GM19452 (cell line): ENCODE results near the gene HCRTR1.

Source experiments
- ATAC-seq: cut with Tn5 transposase; IDR thresholded peaks from one replicate; pipeline ENCODE4 v1.9.1; 2021; ENCODE audit not compliant: unreplicated experiment

The HCRTR1 gene

DNA sequence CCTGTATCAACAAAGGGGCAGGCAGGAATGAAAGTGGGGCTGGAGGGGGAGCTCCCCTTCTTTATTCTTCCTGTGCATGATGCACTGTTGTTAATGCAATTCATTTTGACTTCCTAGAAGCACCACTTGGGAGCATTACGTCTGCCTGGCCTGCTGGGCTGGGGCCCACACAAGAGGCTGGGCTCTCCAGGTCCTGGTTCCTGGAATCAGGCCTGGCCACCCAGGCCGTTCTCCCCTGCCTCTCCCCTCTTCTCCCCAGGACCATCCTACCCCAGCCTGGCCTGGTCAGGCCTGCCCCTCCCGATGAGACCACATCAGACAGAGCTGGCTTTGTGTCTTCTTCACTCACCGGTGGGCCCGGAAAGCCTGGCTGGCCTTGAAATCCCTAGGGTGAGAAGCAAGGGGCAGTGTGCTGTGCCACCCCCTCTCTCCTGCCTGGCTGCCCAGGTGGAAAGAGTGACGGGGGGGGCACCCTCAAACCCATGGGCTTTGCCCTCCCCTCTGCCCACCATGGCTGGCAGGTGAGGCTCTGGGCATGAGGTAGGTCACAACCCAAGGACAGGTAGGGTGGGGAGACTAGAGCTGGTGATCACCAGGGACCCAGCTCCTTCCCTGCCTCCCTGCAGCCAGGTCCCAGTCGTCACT lies 47.9 kb downstream of the HCRTR1 start:
- ATAC-seq = no peak

DNA sequence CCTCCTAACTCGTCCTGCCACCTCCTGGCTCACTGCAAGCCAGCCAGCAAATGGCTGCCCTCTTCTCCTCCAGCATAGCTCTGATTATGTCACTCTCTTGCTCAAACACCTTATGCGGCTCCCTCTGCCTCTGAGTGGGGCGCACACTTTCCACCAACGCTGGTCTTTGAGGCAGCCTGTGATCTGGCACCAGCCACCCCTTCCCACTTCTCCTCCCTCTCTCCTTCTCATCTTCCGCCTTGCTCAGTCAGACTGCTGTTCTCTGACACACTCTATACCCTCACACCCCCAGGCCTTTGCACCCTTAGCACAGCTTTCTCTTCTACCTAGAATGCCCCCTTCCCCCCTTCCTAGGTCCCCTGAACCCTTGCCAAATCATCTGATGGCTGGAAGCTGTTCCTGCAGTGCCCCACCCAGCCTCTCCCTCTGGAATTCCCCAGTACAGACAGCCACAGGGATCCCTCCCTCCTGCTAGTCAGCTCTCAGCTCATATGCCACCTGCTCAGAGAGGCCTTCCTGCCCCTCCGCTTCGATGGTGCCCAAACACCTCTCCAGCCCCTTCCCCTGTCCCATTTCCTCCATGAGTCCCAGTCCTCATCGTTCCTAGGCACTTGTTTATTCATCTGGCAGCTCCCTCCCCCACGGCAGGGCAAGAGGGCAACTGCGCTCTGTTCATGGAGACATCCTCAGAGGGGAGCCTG lies 48.9 kb downstream of the HCRTR1 start:
- ATAC-seq = no peak

DNA sequence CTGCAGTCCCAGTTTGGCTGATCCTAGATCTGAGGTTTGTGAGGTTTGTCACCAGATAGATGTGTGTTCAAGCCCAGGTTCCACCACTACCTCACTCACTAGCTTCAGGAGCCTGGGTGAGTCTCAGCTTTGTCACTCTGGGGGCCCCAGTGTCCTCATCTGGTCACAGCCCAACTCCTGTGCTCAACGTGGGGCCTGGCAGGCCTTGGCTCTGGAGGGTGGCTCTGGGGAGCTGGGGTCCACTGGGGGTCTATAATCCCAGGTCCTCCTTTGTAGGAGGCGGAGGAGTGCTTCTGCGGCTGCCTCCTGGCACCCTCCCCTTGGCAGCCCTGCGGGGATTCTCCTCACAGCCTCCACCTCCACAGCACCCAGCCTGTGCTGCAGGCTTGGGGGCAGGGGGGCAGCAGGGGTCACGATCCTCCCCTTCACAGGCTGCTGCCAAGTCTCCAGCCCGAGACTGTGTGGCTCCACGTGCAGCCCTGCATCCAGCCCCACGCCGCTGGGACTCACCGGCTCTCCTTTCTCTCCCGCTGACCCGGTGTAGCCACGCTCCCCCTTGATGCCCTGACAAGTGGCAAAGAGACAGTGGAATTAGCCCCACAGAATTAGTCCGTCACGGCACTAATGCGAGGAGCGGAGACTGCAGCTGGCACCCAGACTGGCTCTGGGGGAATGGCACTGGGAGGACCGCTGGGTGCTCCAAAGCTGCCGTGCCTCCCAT lies 49.7 kb downstream of the HCRTR1 start:
- ATAC-seq = no peak

DNA sequence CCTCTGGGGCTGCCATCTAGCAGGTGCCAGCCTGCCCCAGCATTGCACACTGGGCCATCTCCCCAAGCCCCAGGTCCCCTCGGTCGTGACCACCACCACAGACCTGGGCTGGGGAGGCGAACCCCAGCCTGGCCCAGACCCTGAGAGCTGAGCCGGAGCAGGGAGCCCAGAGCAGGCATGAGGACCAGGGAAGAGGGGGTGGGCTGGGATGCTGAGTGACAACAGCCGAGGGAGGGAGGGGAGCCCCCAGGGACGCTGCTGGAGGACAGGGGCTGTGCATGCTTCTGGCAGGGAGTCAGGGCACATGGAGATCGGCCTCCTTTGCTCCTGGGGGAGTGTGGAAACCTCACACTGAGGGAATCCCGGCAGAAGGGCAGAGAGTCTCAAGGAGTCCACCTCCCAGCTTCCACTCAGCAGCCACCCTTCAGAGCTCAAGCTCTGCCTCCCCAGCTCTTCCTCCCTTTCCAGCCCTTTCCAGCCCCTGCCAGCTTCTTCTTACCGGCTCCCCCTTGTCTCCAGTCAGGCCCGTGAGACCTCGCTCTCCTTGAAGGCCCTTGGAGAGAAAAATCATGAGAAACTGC lies 50.9 kb downstream of the HCRTR1 start:
- no peak for ATAC-seq

DNA sequence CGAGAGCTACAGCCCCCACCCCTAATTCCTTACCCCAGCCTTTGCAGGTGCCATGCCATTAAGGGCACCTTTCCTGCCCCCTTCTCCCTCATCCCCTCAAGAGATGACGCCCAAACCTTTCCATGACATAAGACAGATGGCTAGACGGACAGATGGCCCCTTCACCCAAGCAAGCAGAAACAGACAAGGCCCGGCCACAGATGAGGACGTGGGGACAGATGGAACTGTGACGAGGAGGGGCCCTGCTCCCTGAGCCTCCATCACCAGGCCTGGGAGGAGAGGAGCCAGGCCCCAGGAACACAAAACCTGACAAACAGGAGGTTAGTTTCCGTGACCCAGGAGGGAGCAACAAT lies 51.9 kb downstream of the HCRTR1 start:
- ATAC-seq = no peak

DNA sequence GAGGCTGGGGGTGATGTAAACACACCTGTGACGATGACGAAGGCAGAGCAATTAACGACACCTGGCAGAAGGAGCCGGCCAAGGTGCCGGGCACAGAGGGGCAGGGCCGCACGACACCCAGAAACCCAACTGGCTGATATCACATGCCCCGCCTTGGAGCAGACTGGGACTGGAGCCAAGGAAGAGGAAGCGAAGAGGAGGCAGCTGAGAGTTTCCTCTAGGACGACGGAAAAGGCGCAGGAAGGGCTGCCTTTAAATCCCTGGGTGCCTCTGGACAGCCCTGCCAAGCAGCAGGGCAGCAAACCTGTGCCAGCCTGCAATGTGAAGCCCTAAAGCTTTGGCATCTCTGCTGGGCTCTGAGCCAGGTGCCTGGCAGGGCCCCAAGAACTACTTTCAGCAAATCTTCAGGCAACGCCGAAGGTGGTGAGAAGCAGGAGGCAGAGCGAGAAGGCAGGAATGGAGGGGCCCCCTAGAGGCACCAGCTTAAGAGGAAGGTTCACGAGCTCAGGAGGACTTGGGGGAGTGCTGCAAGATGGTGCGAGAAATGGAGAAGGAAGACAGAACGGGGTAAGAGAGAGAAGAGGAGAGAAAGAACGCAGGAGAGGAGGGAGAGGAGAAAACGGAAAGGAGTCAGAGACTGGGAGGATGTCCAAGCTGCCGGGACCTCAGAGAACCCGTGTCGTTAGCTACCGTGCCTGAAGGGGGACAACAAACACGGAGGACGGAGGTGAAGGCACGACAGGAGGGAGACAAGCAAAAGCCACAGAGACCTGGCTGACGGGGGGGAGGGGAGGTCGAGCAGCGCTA lies 52.5 kb downstream of the HCRTR1 start:
- no peak for ATAC-seq

DNA sequence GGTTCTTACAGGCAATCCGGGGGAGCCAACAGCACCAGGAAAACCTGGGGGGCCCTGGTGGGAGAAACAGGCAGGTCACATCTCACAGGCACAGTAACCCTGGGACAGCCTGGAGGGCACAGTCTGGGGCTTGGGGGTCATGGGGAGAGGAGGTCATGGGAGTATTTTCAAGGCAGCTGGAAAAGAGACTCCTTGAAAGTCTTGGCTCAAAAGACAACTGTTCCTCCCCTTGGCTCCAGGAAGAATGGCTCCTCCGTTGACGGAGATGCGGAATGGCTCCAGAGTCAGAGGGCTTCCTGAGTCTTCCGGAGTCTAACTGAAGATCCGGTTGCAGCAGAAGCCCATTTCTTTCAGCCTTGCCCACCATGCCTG lies 53.1 kb downstream of the HCRTR1 start:
- ATAC-seq = no peak

DNA sequence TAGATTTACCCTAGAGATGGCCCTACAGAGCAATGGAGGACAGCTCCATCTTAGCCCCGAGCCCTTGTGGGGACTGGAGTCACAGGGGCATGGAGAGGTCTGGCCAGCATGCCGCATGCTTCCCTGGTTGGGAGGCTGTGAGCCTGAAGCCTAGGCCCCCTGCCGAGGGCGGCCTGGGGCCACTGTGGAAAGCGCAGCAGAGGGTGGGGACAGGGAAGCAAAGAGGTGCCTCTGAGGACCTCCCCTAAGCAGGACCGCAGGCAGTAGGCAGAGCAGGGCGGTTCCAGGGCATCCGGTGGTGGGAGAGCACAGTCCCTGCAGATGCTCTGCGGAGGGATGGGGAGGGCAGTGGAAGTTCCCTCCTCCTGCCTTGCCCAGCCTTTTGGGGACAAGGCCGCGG lies 53.7 kb downstream of the HCRTR1 start:
- no peak for ATAC-seq

DNA sequence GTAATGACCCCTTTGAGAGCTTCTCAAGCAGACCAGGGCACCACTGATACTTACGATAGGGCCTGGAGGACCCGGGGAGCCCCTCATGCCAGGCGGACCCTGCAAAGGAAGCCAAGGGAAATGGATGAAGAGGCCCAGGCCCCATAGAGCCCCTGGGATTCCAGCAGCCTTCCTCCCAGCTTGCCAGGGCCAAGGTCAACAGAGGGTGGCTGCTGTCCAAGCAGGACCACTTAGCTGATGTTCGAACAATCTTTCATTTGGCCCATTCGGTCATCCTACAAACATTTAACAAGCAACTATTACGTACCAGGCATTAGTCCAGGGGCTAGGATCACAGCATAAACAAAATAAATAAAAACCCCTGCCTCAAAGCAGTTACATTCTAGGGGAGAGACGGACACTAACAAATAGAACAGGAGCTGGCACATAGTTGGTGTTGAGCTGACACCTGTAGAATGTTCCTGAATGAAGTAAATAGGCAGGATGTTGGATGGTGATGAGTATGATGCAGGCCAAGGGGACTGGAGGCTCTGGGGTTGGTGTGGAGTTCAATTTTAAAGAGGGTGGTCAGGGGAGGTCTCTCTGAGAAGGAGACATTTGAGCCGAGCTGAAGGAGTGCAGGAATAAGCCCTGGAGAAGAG lies 54.2 kb downstream of the HCRTR1 start:
- no peak for ATAC-seq

DNA sequence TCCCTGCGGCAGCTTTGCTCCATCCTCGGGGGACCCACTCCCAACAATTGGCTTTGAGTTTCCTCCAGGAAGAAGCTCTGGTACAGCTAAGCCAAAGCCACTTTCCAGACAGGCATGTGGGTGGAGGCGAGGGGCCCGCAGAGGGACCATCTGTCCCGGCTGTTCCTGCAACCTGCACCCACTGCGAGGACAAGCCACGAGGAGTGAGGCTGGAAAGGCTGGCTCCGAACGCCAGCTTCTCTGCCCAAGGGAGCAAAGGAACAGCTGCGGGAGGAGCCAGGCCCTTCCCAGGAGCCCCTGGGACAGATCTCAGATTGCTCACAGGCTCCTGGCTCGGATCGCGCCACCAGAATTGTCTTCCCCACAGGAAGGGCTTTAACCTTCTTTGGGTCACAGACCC lies 55.5 kb downstream of the HCRTR1 start:
- ATAC-seq = no peak

DNA sequence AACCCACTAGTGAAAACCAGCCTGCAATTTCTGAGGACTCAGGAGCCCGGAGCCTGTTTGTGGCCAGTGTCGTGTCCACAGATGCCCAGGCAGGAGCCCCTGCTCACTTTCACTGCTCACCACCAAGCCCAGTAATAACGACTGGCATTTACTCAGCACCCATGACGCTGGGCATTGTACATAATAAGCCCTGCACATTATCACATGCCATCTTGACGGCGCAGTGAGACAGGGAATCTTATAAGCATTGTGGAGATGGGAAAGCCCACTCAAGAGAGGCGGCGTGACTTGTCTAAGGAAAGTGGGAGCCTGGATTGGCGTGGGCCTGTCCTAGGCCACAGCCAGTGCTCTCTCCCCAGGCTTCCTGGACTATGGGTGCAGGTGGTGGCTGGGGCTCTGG lies 55.9 kb downstream of the HCRTR1 start:
- no peak for ATAC-seq

DNA sequence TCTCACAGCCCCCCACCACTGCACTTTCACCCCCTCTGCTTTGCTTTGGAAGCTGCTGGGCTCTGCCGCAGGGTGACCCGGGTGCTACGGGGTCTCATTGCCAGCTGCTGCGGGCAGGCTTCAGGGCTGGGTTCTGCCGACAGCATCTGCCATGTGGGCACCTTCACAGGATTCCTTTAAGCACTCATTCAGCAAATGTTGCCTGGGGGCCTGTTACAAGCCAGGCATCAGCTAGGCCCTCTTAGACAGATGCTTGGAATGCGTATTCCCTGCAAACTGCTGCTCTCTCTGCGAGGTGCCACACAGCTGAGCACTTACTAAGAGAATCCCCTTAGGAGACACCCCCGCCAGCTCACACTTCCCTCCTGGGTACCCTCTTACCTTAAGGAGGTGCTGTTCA lies 57.1 kb downstream of the HCRTR1 start:
- ATAC-seq = no peak

DNA sequence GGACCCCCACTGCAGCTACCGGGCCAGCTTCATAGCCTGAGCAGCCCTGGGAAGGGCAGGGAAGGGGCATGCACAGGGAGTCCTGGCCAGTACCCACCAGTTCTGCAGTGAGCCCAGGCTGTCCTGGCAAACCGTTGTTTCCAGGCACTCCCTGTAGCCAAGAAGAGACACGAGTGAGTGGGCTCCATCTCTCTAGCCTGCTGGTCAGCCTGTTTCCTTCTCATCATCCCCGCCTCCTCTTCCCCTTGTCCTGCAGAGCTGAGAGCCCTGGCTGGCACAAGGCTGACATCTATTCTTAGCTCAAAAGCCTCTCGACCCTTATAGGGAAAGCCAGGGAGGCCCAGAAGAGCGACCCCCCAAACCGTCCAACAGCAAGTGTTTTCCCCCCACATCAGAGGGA lies 57.7 kb downstream of the HCRTR1 start:
- no peak for ATAC-seq

DNA sequence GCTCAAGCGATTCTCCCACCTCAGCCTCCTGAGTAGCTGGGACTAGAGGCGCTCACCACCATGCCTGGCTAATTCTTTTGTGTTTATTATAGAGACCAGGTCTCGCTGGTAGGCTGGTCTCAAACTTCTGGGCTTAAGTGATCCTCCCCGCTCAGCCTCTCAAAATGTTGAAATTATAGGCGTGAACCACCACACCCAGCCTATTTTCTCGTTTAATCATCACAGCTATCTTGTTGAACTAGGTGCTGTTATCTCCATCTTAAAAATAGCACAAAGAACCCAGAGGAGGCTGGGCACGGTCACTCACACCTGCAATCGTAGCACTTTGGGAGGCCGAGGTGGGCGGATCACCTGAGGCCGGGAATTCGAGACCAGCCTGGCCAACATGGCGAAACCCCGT lies 58.3 kb downstream of the HCRTR1 start:
- ATAC-seq = no peak
